BLaER1 treated with 17β-estradiol and CSF1 and Interleukin-3, amounts not matched to agents 10 nM and 100 nM (cell line): ENCODE data around the gene RETN.
A peak's percentile ranks its signal among the peaks of the same experiment; 100 is the strongest.

Experiments
- H3K27ac ChIP-seq, 11 experiments: shearing (Covaris generic); formaldehyde crosslinking; 2 replicates each; pipeline ENCODE4 v1.8.1; 2022
- H3K27me3 ChIP-seq, 11 experiments: shearing (Covaris generic); formaldehyde crosslinking; 2 replicates each; pipeline ENCODE4 v1.8.1; 2022
- H3K36me3 ChIP-seq, 11 experiments: shearing (Covaris generic); formaldehyde crosslinking; 2 replicates each; pipeline ENCODE4 v1.8.1; 2022
- H3K4me1 ChIP-seq, 10 experiments: shearing (Covaris generic); formaldehyde crosslinking; 2 replicates each; pipeline ENCODE4 v1.8.1; 2022
- H3K4me2 ChIP-seq, 11 experiments: shearing (Covaris generic); formaldehyde crosslinking; 2 replicates each; pipeline ENCODE4 v1.8.1; 2022
- H3K4me3 ChIP-seq, 10 experiments: shearing (Covaris generic); formaldehyde crosslinking; 2 replicates each; pipeline ENCODE4 v1.8.1; 2022
- H3K9ac ChIP-seq, 11 experiments: shearing (Covaris generic); formaldehyde crosslinking; 2 replicates each; pipeline ENCODE4 v1.8.1; 2022
- H3K9me3 ChIP-seq, 11 experiments: shearing (Covaris generic); formaldehyde crosslinking; replicated peaks in 1 of 11; 2 replicates each; pipeline ENCODE4 v1.8.1; 2022
- H4K20me1 ChIP-seq, 11 experiments: shearing (Covaris generic); formaldehyde crosslinking; 2 replicates each; pipeline ENCODE4 v1.8.1; 2022
- Cebpa-rat ChIP-seq, 11 experiments: shearing (Covaris generic); IDR thresholded peaks; 2 replicates each; pipeline ENCODE4 v1.8.1; 2022

The RETN gene, protein sequence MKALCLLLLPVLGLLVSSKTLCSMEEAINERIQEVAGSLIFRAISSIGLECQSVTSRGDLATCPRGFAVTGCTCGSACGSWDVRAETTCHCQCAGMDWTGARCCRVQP

DNA sequence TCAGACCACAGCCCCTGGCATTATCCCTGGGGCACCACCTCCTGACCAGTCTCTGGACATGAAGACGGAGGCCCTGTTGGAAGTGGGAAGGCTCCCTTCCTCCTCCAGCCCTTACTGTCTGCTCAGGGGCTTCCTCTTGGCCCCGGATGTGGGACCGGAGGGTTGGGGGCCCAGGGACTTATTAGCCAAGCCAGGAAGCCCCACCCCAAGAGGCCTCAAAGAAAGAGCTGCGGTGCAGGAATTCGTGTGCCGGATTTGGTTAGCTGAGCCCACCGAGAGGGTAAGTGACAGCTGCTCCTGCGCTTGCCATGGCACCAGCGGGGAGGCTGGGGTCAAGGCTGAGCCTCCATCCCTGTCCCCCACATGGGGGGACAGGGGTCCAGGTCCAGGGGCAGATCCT lies at the start of gene RETN:
TSS of gene RETN (plus strand) at position 208 of the 400 bp plus-strand sequence. CDS start 278 bp downstream, outside the sequence.
- peaks cover 0 to 10% (median 3%) of the 10 kb centered on the region in 11 experiments; a peak in 19 of 22 replicates for H3K9me3 ChIP-seq
- peak within 1 kb of the TSS; percentile 84 to 100 (median 97) for H3K4me2 ChIP-seq
- no peaks in the 10 kb centered on the region for H4K20me1 ChIP-seq
- H3K4me1 ChIP-seq, result peaks cover 31 to 76% (median 53%) of the 10 kb centered on the region in 10 experiments
- peak within 1 kb of the TSS; percentile 7 to 74 (median 56); a peak in 18 of 20 replicates for H3K4me3 ChIP-seq
- peak within 1 kb of the TSS; percentile 48 to 86 (median 76); a peak in 21 of 22 replicates for H3K9ac ChIP-seq
- peaks cover 0 to 4% (median 0%) of the 10 kb centered on the region in 11 experiments; a peak in 3 of 22 replicates for H3K27me3 ChIP-seq
- peak within 1 kb of the TSS in 10 of 11 experiments; percentile 54 to 92 (median 88); a peak in 20 of 22 replicates for H3K27ac ChIP-seq
- no peaks in the 10 kb centered on the region for H3K36me3 ChIP-seq
- TF ChIP-seq Cebpa-rat (IDR thresholded peaks at IDR 0.05), result peak in 1 of 11 experiments; percentile 7; a peak in 1 of 22 replicates

DNA sequence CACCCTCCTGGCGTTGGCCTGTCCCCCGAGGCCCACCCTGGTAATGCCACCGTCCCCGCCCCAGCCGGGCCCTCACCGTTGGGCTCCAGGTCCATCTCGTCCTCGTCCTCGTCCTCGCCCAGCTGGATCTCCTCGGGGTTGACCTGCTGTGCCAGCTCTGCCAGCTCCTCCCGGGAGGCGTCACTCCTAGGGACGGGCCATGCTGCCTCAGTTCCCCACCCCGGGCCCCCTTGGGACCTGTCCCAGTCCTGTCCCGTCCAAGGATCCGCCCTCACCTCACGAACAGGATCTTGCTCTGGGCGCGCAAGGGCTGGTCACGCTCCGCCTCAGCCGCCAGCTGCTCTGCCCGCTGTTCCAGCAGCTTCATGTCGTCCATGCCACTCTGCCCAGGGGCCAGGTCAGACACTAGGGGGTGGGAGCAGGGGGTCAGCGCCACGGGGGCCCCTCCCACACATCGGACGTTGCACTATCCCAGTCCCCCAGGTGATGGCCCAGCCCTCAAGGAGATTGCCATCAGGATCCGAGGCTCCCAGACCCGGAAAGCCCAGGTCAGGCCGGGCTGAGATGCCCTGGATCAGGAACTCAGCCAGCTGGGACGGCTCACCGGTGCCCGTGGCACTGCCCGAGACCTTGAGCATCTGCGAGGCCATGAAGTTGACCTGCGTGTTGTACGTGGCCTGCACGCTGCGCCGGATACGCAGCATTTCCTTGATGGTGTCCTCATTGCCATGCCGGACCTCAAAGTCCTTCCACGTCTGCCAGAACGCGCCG lies 49.0 kb upstream of the RETN start:
- Histone ChIP-seq H3K9ac (no peak overlapping the region), H3K4me1 (peaks cover 0 to 8% (median 0%) of the 10 kb centered on the region in 10 experiments; a peak in 2 of 20 replicates), H3K9me3 (no peaks in the 10 kb centered on the region), H3K27me3 (no peaks in the 10 kb centered on the region), H3K4me3 (no peak overlapping the region), H3K27ac (no peak overlapping the region), H4K20me1 (peaks cover 0 to 81% (median 22%) of the 10 kb centered on the region in 11 experiments; a peak in 10 of 22 replicates), H3K4me2 (no peak overlapping the region), H3K36me3 (peaks cover 39 to 80% (median 70%) of the 10 kb centered on the region in 11 experiments)
- no peak for TF ChIP-seq Cebpa-rat (IDR thresholded peaks at IDR 0.05)

DNA sequence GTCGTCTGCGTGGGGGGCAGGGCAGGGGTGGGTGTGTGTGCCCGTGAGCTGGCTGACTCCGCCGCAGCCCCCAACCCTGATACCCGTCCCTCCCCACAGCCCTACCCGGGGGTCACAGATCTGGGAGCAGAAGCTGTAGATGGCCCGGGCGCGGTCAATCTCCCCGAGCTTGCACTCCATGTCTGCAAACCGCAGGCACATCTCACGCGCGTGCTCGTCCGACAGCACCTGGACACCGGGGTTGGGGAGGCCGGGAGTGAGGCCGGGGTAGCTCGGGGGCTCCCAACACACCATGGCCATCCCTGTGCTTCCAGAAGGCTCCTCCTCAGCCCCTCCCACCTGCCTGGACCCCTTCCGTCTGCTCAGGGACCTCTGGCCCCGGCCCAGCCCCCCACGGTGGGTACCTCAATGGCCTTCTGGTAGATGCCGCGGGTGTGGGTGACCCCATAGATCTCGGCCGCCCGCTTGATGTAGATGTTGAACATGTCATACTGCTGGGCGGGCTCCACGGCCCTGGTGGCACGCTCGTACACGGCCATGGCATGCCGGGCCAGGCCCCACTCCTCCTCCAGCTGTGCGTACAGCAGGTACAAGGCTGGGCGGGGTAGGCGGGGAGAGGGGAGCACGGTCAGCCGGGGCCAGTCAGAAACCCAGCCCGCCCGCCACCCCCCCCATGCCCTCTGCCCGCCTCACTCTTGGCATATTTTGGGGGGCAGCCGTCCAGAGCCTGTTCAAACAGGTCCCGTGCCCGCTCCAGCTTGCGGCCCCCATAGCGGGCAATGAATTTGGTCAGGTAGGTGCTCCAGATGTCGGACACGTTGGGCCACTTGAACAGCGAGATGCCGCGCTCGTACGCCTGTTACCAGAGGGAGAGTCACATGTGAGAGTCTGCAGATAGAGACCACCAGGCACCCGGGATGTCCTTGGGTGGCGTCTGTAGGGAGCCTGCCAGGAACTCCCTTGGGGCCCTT lies 48.1 kb upstream of the RETN start:
- Histone ChIP-seq H3K9ac (no peak overlapping the region), H3K27ac (no peak overlapping the region), H3K27me3 (no peaks in the 10 kb centered on the region), H3K4me3 (no peak overlapping the region), H3K9me3 (no peaks in the 10 kb centered on the region), H3K4me1 (peaks cover 0 to 8% (median 0%) of the 10 kb centered on the region in 10 experiments; a peak in 2 of 20 replicates), H3K36me3 (peaks cover 48 to 89% (median 79%) of the 10 kb centered on the region in 11 experiments), H4K20me1 (peaks cover 0 to 90% (median 24%) of the 10 kb centered on the region in 11 experiments; a peak in 14 of 22 replicates), H3K4me2 (no peak overlapping the region)
- TF ChIP-seq Cebpa-rat (IDR thresholded peaks at IDR 0.05), result no peak

DNA sequence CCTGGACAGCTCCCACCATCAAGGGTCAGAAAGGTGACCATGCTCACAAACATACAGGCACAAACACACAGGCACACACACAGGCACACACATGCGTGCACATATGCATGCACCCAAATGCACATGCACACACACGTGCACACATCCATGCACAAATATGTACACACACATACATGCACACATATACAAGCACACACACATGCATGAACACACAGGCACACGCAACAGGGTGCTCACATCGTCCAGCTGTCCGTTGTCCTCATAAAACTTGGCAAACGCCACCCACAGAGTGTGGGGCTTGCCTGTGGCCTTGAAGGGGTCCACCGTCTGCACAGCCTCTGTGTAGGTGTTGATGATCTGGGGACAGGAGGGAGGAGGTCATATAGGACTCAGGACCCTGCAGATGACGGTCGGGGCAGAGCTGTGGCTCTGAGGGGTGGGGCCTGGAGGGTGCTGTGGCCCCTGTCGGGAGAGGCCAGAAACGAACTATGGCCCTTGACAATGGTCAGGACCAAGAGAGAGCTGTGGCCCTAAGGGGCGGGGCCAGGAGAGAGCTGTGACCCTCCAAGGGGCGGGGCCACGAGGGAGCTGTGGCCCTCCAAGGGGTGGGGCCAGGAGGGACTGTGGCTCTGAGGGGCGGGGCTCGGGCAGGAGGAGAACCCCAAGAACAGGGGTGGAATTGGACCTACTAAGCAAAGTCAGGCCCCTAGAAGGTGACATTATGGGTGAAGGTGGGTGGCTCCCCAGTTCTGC lies 45.7 kb upstream of the RETN start:
- no peak overlapping the region for H3K9ac ChIP-seq
- H3K27ac ChIP-seq, result no peak overlapping the region
- H3K36me3 ChIP-seq, result peaks cover 64 to 99% (median 89%) of the 10 kb centered on the region in 11 experiments
- no peak for TF ChIP-seq Cebpa-rat (IDR thresholded peaks at IDR 0.05)
- peaks cover 0 to 96% (median 44%) of the 10 kb centered on the region in 11 experiments; a peak in 18 of 22 replicates for H4K20me1 ChIP-seq
- H3K4me3 ChIP-seq, result no peak overlapping the region
- H3K27me3 ChIP-seq, result no peaks in the 10 kb centered on the region
- no peaks in the 10 kb centered on the region for H3K9me3 ChIP-seq
- no peak overlapping the region for H3K4me2 ChIP-seq
- peaks cover 3 to 8% (median 6%) of the 10 kb centered on the region in 10 experiments for H3K4me1 ChIP-seq

DNA sequence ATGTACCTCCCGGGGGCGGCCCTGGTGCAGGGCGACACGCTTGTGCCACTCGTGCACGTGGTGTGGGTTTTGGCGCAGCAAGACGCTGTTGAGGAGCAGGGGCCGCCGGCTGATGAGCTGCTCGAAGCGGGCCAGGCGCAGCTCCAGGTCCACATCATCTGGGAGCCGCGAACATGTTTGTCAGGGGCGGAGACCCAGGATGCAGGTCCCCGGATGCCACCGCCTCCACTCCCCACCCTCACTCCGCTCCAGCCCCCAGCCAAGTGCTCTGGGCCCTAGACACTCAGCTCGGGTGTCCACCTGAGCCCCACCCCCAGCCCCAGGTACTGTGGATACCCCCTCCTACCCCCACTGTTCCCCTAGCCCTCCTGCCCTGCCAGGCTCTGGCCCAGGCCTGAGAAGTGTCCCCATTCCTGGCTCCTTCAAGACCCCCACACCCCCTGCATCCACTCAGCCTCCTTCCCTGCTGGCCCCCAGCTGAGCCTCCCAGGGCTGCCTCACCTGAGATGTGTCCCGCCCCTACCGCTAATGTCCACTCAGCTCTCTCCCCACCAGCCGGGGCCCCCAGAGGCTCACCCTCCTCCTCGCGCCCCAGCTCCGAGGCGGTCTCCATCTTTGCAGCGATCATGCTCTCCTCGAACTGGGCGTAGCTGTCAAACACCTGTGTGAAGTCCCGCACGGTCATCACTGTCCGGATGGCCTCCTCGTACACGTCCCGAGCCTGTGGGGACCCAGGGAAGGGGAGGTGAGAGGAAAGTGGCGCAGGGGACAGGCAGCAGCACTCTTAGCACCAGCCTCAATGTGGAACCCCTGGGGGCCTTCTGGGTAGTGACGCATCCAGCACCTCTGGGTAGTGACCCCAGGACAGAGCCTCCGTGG lies 44.9 kb upstream of the RETN start:
- H4K20me1 ChIP-seq, result peaks cover 0 to 92% (median 42%) of the 10 kb centered on the region in 11 experiments; a peak in 18 of 22 replicates
- H3K27me3 ChIP-seq, result no peaks in the 10 kb centered on the region
- no peak overlapping the region for H3K4me3 ChIP-seq
- H3K4me1 ChIP-seq, result peaks cover 11 to 14% (median 13%) of the 10 kb centered on the region in 10 experiments
- TF ChIP-seq Cebpa-rat (IDR thresholded peaks at IDR 0.05), result no peak
- H3K9ac ChIP-seq, result no peak overlapping the region
- H3K4me2 ChIP-seq, result no peak overlapping the region
- no peak overlapping the region for H3K27ac ChIP-seq
- no peaks in the 10 kb centered on the region for H3K9me3 ChIP-seq
- H3K36me3 ChIP-seq, result peaks cover 64 to 91% (median 81%) of the 10 kb centered on the region in 11 experiments

DNA sequence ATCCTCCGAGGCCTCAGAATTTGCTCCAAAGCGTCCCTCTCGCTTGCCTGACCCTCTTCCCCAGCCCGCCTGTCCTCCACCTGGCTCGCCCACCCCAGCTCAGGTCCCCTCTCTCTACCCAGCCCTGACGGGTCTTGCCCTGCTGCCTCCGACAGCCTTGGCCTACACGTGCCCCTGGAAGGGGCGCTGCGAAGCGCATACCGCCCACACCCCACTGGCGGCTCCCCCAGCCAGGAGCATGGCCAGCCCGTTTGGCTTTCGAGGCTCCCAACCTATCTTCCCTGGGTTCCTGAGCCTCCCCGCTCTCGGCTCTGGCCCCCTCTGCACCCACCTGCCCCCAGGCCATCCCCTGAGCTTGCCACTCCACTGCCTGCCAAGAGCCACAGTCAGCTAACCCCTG lies 44.0 kb upstream of the RETN start:
- Histone ChIP-seq H3K9me3 (no peaks in the 10 kb centered on the region), H3K9ac (no peak overlapping the region), H3K27me3 (no peaks in the 10 kb centered on the region), H3K4me1 (peaks cover 11 to 14% (median 13%) of the 10 kb centered on the region in 10 experiments), H3K4me2 (no peak overlapping the region), H3K4me3 (no peak overlapping the region), H4K20me1 (peaks cover 0 to 84% (median 39%) of the 10 kb centered on the region in 11 experiments; a peak in 18 of 22 replicates), H3K36me3 (peaks cover 64 to 83% (median 75%) of the 10 kb centered on the region in 11 experiments), H3K27ac (no peak overlapping the region)
- TF ChIP-seq Cebpa-rat (IDR thresholded peaks at IDR 0.05), result no peak

DNA sequence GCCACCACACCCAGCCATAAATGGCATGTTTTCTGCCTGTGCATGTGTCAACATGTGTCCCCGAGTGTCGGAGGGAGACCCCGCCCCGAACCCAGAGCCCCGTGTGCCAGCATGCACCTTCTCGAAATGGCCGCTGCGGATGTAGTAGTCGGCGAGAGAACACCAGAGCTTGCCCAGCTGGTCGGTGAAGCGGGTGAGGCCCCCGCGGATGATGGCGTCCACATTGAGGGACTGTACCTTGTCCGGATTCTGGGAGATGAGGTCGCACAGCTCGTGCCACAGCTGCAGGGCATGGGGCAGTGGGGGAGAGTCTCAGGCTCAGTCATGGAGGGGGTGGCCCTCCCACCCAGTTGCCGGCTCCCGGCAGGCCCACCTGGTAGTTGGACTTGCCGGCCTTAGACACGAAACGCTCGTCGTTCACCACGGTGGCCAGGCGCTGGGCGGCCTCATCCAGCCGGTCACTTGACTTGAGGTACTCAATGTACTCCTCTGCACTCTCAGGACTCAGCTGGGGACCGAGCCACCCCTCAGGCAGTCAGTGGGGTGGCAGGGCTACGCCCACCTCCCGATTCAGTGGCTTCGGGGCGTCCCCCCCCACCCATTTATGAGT lies 43.0 kb upstream of the RETN start:
- Histone ChIP-seq H3K9me3 (no peaks in the 10 kb centered on the region), H3K4me1 (peaks cover 18 to 22% (median 20%) of the 10 kb centered on the region in 10 experiments), H3K4me2 (no peak overlapping the region), H3K36me3 (peaks cover 57 to 72% (median 65%) of the 10 kb centered on the region in 11 experiments), H3K27me3 (no peaks in the 10 kb centered on the region), H4K20me1 (peaks cover 0 to 74% (median 39%) of the 10 kb centered on the region in 11 experiments; a peak in 18 of 22 replicates), H3K9ac (no peak overlapping the region), H3K4me3 (no peak overlapping the region), H3K27ac (no peak overlapping the region)
- no peak for TF ChIP-seq Cebpa-rat (IDR thresholded peaks at IDR 0.05)
